Naive thymus-derived CD4-positive, alpha-beta T cell (primary cell): ENCODE measurements around the gene FBXW12. TPM values are rescaled to one million over a fixed set of nuclear protein-coding genes. Genes with fewer than 3 reads are reported as not detected.
"Not testable (repeated sequence)": the region's sequence is repeated elsewhere in the genome, so short reads cannot be mapped to it uniquely, and the experiment has no call there.

Source experiments
- ATAC-seq: fragments of 150-1000 bp; cut with Tn5 transposase; 2 replicates; pipeline ENCODE4 v1.10.0; 2021; ENCODE audit warnings: mild to moderate bottlenecking, moderate library complexity
- CTCF ChIA-PET: fragments of 350-600 bp; sonication (Branson Sonifier 250); formaldehyde crosslinking; loops from one replicate; lab custom pipeline; 2021; ENCODE audit warnings: antibody characterized with exemption; lab: Charles Lee
- POLR2A ChIA-PET: fragments of 350-600 bp; sonication (Branson Sonifier 250); formaldehyde crosslinking; loops from one replicate; lab custom pipeline; 2021; ENCODE audit warnings: antibody characterized with exemption, inconsistent platforms; lab: Charles Lee
- DNase-seq, 9 donors: peaks; one replicate each; pipeline versions ENCODE4 v3.0.0 to v3.0.0-alpha.2; 2020 to 2022; ENCODE audit warnings: mixed read lengths in 1 of 9
- H3K27ac ChIP-seq: one replicate; pipeline ENCODE4 v1.7.0; 2013; ENCODE audit warnings: mild to moderate bottlenecking, low read depth, low read length, moderate library complexity
- H3K27me3 ChIP-seq, 2 donors: one replicate each; pipeline ENCODE4 v1.7.0; 2013; ENCODE audit warnings: low read length in 2 of 2, mild to moderate bottlenecking in 2 of 2, moderate library complexity in 2 of 2; ENCODE audit not compliant: control insufficient read depth in 2 of 2, insufficient read depth in 2 of 2
- H3K36me3 ChIP-seq, 3 experiments: 1 replicate in 2 of 3; 2 replicates in 1 of 3; pipeline ENCODE4 v1.7.0; 2013; ENCODE audit warnings: low read length in 3 of 3, mild to moderate bottlenecking in 3 of 3, moderate library complexity in 1 of 3; ENCODE audit not compliant: insufficient read depth in 3 of 3, control insufficient read depth in 2 of 3
- H3K4me1 ChIP-seq, 2 donors: one replicate each; pipeline ENCODE4 v1.7.0; 2013; ENCODE audit warnings: low read length in 2 of 2, mild to moderate bottlenecking in 2 of 2, moderate library complexity in 1 of 2; ENCODE audit not compliant: control insufficient read depth in 2 of 2, insufficient read depth in 2 of 2
- H3K4me3 ChIP-seq: 2 replicates; pipeline ENCODE4 v1.7.0; 2013; ENCODE audit warnings: mild to moderate bottlenecking, low read length
- H3K9me3 ChIP-seq, 3 experiments: 1 replicate in 2 of 3; 2 replicates in 1 of 3; pipeline ENCODE4 v1.7.0; 2013; ENCODE audit warnings: low read length in 3 of 3; ENCODE audit not compliant: control insufficient read depth in 2 of 3
- H3K27ac Mint-ChIP-seq, 9 donors: one replicate each; pipeline ENCODE4 v1.8.0; 2020 to 2022; ENCODE audit warnings: mixed read lengths in 9 of 9, mild to moderate bottlenecking in 8 of 9, moderate library complexity in 5 of 9, inconsistent platforms in 2 of 9
- H3K27me3 Mint-ChIP-seq, 5 donors: one replicate each; pipeline ENCODE4 v1.8.0; 2021 to 2022; ENCODE audit warnings: mixed read lengths in 5 of 5, mild to moderate bottlenecking in 1 of 5
- H3K36me3 Mint-ChIP-seq, 5 donors: one replicate each; pipeline ENCODE4 v1.8.0; 2020 to 2022; ENCODE audit warnings: mixed read lengths in 5 of 5, mild to moderate bottlenecking in 3 of 5, inconsistent platforms in 1 of 5
- H3K4me1 Mint-ChIP-seq, 7 donors: one replicate each; pipeline ENCODE4 v1.8.0; 2020 to 2022; ENCODE audit warnings: mixed read lengths in 7 of 7, mild to moderate bottlenecking in 3 of 7, inconsistent platforms in 1 of 7
- H3K4me3 Mint-ChIP-seq, 10 donors: one replicate each; pipeline ENCODE4 v1.8.0; 2020 to 2022; ENCODE audit warnings: mild to moderate bottlenecking in 10 of 10, mixed read lengths in 10 of 10, moderate library complexity in 6 of 10, inconsistent platforms in 2 of 10
- H3K9me3 Mint-ChIP-seq, 11 donors: one replicate each; pipeline ENCODE4 v1.8.0; 2020 to 2022; ENCODE audit warnings: mixed read lengths in 11 of 11, mild to moderate bottlenecking in 4 of 11, inconsistent platforms in 1 of 11, moderate library complexity in 1 of 11
- intact Hi-C, 2 donors: fragments of 100-400 bp; cut with micrococcal nuclease; formaldehyde crosslinking; loops; one replicate each; pipeline ENCODE4 v1.15.1; 2023
- polyA plus RNA-seq, 2 donors: library from polyadenylated mRNA; unstranded; fragments of 300-500 nt; fragmentation: Illumina TruSeq; gene quantifications; one replicate each; pipeline ENCODE4 v1.2.3, GENCODE V29; 2021
- total RNA-seq, 6 experiments: library from RNA in 5 of 6; stranded (reverse) in 5 of 6; gene quantifications; 1 replicate in 5 of 6; 2 replicates in 1 of 6; pipeline ENCODE4 v1.2.3 and lab custom pipeline; 2021 to 2026

The FBXW12 gene
- total and polyA plus RNA-seq, 7 experiments from 2014 or later = not detected

DNA sequence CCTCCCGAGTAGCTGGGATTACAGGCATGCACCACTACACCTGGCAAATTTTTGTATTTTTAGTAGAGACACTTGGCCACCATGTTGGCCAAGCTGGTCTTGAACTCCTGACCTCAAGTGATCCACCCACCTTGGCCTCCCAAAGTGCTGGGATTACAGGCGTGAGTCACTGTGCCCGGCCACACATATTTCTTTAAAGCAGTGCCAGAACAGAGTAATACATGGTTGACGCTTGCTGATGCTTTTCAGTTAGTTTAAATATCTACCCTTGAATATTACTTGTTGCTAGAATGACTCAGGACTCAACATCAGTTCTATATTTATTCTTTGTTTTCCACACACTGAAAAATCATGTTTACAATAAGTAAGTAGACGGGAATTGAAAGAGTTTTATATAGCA, 34.5 kb upstream of the FBXW12 start:
- H3K36me3 ChIP-seq, H3K27me3 ChIP-seq, H3K4me3 Mint-ChIP-seq, CTCF ChIA-PET, H3K9me3 ChIP-seq, POLR2A ChIA-PET, H3K27ac Mint-ChIP-seq, H3K27ac ChIP-seq, ATAC-seq, intact Hi-C loops, H3K36me3 Mint-ChIP-seq, H3K4me1 ChIP-seq, DNase-seq, H3K4me1 Mint-ChIP-seq, H3K9me3 Mint-ChIP-seq, H3K4me3 ChIP-seq: not testable (repeated sequence)
- peaks cover 8 to 25% (median 25%) of the 10 kb centered on the region in 5 donors for H3K27me3 Mint-ChIP-seq

DNA sequence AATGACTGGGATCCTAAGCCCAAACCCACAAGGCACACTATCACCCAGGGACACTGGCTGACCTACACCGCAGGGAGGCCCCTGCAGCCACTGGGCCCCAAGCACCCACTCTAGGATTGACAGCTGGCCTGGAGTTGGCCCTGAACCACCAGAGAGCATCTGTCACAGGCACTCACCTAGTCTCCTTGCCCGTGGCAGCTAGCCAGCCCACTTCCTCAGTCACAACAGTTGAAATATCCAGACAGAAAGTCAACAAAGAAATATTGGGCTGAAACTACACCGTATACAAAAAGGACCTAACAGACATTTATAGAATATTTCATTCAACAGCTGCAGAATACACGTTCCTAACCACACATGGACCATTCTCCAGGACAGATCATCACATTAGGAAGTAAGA, 33.4 kb upstream of the FBXW12 start:
- Histone ChIP-seq H3K36me3 (no peaks in the 10 kb centered on the region), H3K9me3 (no peaks in the 10 kb centered on the region), H3K27ac (no peak overlapping the region), H3K4me3 (no peak overlapping the region), H3K27me3 (no peaks in the 10 kb centered on the region), H3K4me1 (no peaks in the 10 kb centered on the region)
- ATAC-seq (no peak), DNase-seq (no peak)
- intact Hi-C loops = no loop called here
- Mint-ChIP-seq H3K9me3 (peaks cover 0 to 4% (median 0%) of the 10 kb centered on the region in 11 donors), H3K4me1 (peaks cover 0 to 7% (median 0%) of the 10 kb centered on the region in 7 donors), H3K4me3 (no peak overlapping the region), H3K27me3 (peaks cover 8 to 25% (median 25%) of the 10 kb centered on the region in 5 donors), H3K27ac (no peak overlapping the region), H3K36me3 (peaks cover 0 to 4% (median 0%) of the 10 kb centered on the region in 5 donors)
- CTCF ChIA-PET = interaction anchor here (0.6 kb wide), 1 partner anchor 62 kb away, joined by 3 read pairs; no protein-coding TSS in a partner anchor
- POLR2A ChIA-PET = interaction anchor here (0.5 kb wide), 1 partner anchor 192 kb away, joined by 4 read pairs; no protein-coding TSS in a partner anchor

DNA sequence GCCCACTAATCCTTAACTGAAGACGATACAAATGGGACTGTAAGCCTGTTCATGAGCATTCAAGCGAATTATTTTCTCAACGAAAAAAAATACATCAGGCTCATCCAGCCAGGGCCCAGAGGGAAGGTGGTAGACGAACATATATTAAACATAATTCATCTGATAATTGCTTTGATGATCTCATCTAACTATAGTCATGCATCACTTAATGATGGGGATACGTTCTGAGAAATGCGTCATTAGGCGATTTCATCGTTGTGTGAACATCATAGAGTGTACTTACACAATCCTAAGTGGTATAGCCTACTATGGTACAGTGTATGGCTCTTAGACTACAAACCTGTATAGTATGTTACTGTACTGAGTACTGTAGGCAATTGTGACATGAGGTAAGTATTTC, 28.6 kb upstream of the FBXW12 start:
- Histone ChIP-seq H3K4me1 (no peaks in the 10 kb centered on the region), H3K36me3 (no peaks in the 10 kb centered on the region), H3K4me3 (no peak overlapping the region), H3K9me3 (no peaks in the 10 kb centered on the region), H3K27me3 (no peaks in the 10 kb centered on the region), H3K27ac (no peak overlapping the region)
- DNase-seq = no peak
- Mint-ChIP-seq H3K27ac (peak overlapping the region in 1 of 9 donors; percentile 39), H3K9me3 (no peaks in the 10 kb centered on the region), H3K36me3 (no peaks in the 10 kb centered on the region), H3K27me3 (peaks cover 0 to 13% (median 7%) of the 10 kb centered on the region in 5 donors), H3K4me1 (peaks cover 0 to 6% (median 0%) of the 10 kb centered on the region in 7 donors), H3K4me3 (no peak overlapping the region)
- intact Hi-C loops = no loop called here
- no peak for ATAC-seq
- CTCF ChIA-PET = no interaction called here
- POLR2A ChIA-PET = interaction anchor here (0.7 kb wide), 1 partner anchor 278 kb away, joined by 3 read pairs; the partner anchor contains the start of gene TMEM89

DNA sequence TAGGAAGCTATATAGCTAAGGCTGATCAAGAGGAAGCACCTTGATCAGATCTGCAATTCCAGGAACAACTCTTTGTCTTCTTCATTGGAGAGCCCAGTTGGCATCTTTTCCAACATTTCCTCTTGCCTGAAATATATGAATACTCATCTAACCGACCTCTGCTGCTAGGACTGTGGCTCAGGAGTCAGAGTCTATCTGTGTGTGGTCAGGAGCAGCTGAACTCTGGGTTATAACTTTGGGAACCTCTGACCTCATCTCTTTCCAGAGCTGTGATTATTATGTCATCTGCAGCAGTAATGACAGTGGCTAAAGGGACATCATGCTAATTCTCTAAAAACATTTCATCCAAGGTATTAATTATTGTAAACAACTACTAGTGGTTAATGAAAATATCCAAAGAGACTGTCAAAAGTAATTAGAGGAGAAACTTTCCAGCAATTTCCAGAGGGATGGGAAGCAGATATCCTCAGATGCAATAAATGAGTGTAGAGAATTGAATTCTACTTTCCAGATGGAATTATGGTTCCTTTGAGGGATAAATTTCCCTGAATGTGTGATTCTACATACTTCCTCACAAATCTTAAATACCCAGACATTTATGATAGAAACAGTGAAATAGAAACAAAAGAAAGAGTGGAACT, 27.0 kb upstream of the FBXW12 start:
- no peaks in the 10 kb centered on the region for H3K4me1 Mint-ChIP-seq
- no peak for ATAC-seq

DNA sequence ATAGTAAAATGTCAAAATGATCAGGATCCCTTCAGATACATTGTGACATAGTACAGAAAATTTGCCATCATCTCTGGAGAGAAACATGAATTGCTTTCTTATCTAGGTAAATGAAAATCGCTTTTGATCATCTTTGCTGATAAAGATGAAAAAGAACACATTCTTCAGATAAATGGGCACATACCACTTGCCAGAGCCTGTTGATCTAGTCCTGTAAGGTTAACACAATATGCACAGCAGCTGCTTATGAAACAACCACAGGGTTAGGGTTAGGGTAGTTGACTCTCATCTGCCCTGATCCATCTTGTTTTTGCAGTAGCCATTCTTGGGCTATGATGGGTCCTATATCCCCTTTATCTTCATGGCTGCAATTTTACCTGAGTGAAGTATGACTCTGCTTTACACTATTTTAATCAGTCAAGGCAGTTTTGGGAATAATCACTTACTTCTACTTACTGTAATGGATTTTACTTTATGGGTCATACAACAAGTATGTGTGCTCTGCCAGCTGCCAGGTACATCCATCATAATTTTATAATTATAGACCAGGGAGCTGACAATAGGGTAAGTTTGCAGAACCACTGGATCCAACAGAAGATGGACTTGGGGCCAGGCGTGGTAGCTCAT, 26.0 kb upstream of the FBXW12 start:
- POLR2A ChIA-PET = no interaction called here
- H3K27me3 Mint-ChIP-seq = peaks cover 0 to 21% (median 0%) of the 10 kb centered on the region in 5 donors
- Histone ChIP-seq H3K27me3 (no peaks in the 10 kb centered on the region), H3K9me3 (no peaks in the 10 kb centered on the region), H3K4me1 (no peaks in the 10 kb centered on the region), H3K36me3 (no peaks in the 10 kb centered on the region), H3K4me3 (no peak overlapping the region), H3K27ac (no peak overlapping the region)
- H3K4me1 Mint-ChIP-seq = no peaks in the 10 kb centered on the region
- DNase-seq = no peak
- CTCF ChIA-PET = no interaction called here
- no peak overlapping the region for H3K27ac Mint-ChIP-seq
- H3K36me3 Mint-ChIP-seq = no peaks in the 10 kb centered on the region
- H3K4me3 Mint-ChIP-seq = no peak overlapping the region
- no peaks in the 10 kb centered on the region for H3K9me3 Mint-ChIP-seq
- intact Hi-C loops = no loop called here
- no peak for ATAC-seq

More for the DNA sequence above, 27.0 kb upstream of the FBXW12 start:
- CTCF ChIA-PET = no interaction called here
- Mint-ChIP-seq H3K9me3 (no peaks in the 10 kb centered on the region), H3K27ac (no peak overlapping the region), H3K36me3 (no peaks in the 10 kb centered on the region), H3K27me3 (peaks cover 0 to 15% (median 0%) of the 10 kb centered on the region in 5 donors), H3K4me3 (no peak overlapping the region)
- Histone ChIP-seq H3K9me3 (no peaks in the 10 kb centered on the region), H3K4me3 (no peak overlapping the region), H3K4me1 (no peaks in the 10 kb centered on the region), H3K27me3 (no peaks in the 10 kb centered on the region), H3K36me3 (no peaks in the 10 kb centered on the region), H3K27ac (no peak overlapping the region)
- intact Hi-C loops = no loop called here
- no peak for DNase-seq
- POLR2A ChIA-PET = no interaction called here

DNA sequence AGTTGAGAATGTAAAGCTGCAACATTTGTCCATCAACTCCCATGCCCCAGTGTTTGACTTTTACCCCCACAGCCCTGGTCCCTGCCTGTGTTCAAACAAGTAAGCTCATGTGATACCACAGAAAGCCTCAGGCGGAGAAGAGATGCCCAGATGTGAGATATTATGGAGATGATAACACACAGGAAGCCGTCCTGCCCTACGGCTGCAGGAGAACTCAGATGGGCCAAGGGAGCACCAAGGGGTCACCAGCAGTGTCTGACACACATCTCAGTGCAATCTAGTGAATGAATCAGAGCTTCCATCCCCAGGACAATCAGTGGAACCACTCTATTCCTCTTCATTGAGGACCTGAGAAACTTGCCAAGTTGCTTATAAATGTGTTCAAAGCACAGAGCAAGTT, 24.5 kb upstream of the FBXW12 start:
- CTCF ChIA-PET = no interaction called here
- H3K4me3 ChIP-seq = no peak overlapping the region

More for the DNA sequence above, 24.5 kb upstream of the FBXW12 start:
- POLR2A ChIA-PET = no interaction called here
- Histone ChIP-seq H3K36me3 (no peaks in the 10 kb centered on the region), H3K9me3 (no peaks in the 10 kb centered on the region), H3K27me3 (no peaks in the 10 kb centered on the region), H3K27ac (no peak overlapping the region), H3K4me1 (no peaks in the 10 kb centered on the region)
- Mint-ChIP-seq H3K4me3 (no peak overlapping the region), H3K27me3 (peaks cover 0 to 21% (median 2%) of the 10 kb centered on the region in 5 donors), H3K4me1 (no peaks in the 10 kb centered on the region), H3K36me3 (no peaks in the 10 kb centered on the region), H3K27ac (no peak overlapping the region), H3K9me3 (no peaks in the 10 kb centered on the region)
- DNase-seq (no peak), ATAC-seq (no peak)
- intact Hi-C loops = no loop called here
